Measurements from ENCODE around the gene ADRB1.

The ADRB1 gene

DNA sequence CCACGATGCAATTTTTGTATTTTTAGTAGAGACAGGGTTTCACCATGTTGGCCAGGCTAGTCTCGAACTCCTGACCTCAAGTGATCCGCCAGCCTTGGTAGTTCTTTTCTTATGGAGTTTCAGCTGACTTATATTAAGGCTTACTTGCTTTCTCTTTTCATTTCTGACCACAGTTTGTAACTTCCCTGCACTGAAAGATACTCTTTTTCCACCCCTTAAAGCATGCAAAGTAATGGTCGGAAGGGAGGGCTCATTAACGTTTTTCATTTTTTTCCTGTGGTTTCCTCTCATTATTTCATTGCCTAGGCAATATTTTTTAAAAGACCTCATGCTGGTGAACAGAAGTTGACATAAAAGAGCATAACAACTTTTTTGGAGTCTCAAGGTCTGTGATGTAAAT is 27.0 kb downstream of the ADRB1 start:
- no peak for TF ChIP-seq FOXP2 (optimal IDR thresholded peaks at IDR 0.05; ENCODE audit: borderline replicate concordance, extremely low read depth, extremely low read length, insufficient read depth)
- TF ChIP-seq POLR2AphosphoS5 (IDR thresholded peaks at IDR 0.05; ENCODE audit: low read depth, low read length), result no peak
- no peak for TF ChIP-seq SIN3A (IDR thresholded peaks at IDR 0.05; ENCODE audit: borderline replicate concordance, insufficient read depth, low read length)
- TF ChIP-seq REST (IDR thresholded peaks at IDR 0.05; ENCODE audit: insufficient read depth in 1 of 2, low read depth in 2 of 2, low read length in 2 of 2), result no peak
- no peak for TF ChIP-seq TAF1 (IDR thresholded peaks at IDR 0.05; ENCODE audit: borderline replicate concordance, insufficient read depth, low read length)

DNA sequence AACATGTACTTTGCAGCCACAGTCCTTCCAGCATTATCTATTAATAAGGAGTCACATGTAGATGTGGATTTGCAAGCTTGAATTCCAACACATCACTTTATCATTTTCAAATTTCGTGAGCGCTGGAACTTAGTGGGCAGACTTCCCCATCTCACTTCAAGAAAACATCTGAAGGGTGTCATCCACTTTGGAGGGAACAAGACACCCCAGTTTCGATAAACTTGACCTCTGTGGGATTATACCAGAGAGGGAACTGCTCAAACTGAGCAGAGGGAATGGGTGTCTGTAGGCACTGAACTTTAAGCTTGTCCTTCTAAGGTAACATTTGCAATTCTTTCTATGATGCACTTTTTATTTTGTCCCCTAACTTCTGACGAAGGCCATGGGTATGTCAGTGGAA is 27.5 kb downstream of the ADRB1 start:
- TF ChIP-seq REST (IDR thresholded peaks at IDR 0.05; ENCODE audit: insufficient read depth in 1 of 2, low read depth in 2 of 2, low read length in 2 of 2) (no peak), SIN3A (IDR thresholded peaks at IDR 0.05; ENCODE audit: borderline replicate concordance, insufficient read depth, low read length) (no peak), FOXP2 (optimal IDR thresholded peaks at IDR 0.05; ENCODE audit: borderline replicate concordance, extremely low read depth, extremely low read length, insufficient read depth) (no peak), POLR2AphosphoS5 (IDR thresholded peaks at IDR 0.05; ENCODE audit: low read depth, low read length) (no peak), TAF1 (IDR thresholded peaks at IDR 0.05; ENCODE audit: borderline replicate concordance, insufficient read depth, low read length) (no peak)

- TF ChIP-seq SIN3A (IDR thresholded peaks at IDR 0.05; ENCODE audit: borderline replicate concordance, insufficient read depth, low read length) (no peak), REST (IDR thresholded peaks at IDR 0.05; ENCODE audit: insufficient read depth in 1 of 2, low read depth in 2 of 2, low read length in 2 of 2) (no peak), POLR2AphosphoS5 (IDR thresholded peaks at IDR 0.05; ENCODE audit: low read depth, low read length) (no peak), TAF1 (IDR thresholded peaks at IDR 0.05; ENCODE audit: borderline replicate concordance, insufficient read depth, low read length) (no peak), FOXP2 (optimal IDR thresholded peaks at IDR 0.05; ENCODE audit: borderline replicate concordance, extremely low read depth, extremely low read length, insufficient read depth) (no peak)
Observed at GRCh38 chr10:114073395-114074186, 29.9 kb downstream of the ADRB1 start.

- TF ChIP-seq POLR2AphosphoS5 (IDR thresholded peaks at IDR 0.05; ENCODE audit: low read depth, low read length), result no peak
- TF ChIP-seq TAF1 (IDR thresholded peaks at IDR 0.05; ENCODE audit: borderline replicate concordance, insufficient read depth, low read length), result no peak
- TF ChIP-seq FOXP2 (optimal IDR thresholded peaks at IDR 0.05; ENCODE audit: borderline replicate concordance, extremely low read depth, extremely low read length, insufficient read depth), result no peak
- no peak for TF ChIP-seq SIN3A (IDR thresholded peaks at IDR 0.05; ENCODE audit: borderline replicate concordance, insufficient read depth, low read length)
- TF ChIP-seq REST (IDR thresholded peaks at IDR 0.05; ENCODE audit: insufficient read depth in 1 of 2, low read depth in 2 of 2, low read length in 2 of 2), result no peak
Observed at GRCh38 chr10:114075093-114075492, 31.4 kb downstream of the ADRB1 start.

Measured in PFSK-1 (cell line).